ENCODE results near the gene PTPN6. TPM values are rescaled to one million over a fixed set of nuclear protein-coding genes. Genes with fewer than 3 reads are reported as not detected.

The PTPN6 gene
- total and polyA plus RNA-seq, 2 of the 13 experiments (the other 11 are each of a cell fraction or from before 2014, with no cell fraction given), result 10.5 to 10.6 TPM

- TF ChIP-seq HOXA9 (CRISPR knock-in tag; IDR thresholded peaks at IDR 0.05; ENCODE audit: borderline replicate concordance), result no peak
- no peak for TF ChIP-seq SKIL (CRISPR knock-in tag; IDR thresholded peaks at IDR 0.05; ENCODE audit: borderline replicate concordance)
- peak; percentile 91 for TF ChIP-seq CREB1 (IDR thresholded peaks at IDR 0.05)
- TF ChIP-seq CREB1 (CRISPR knock-in tag; IDR thresholded peaks at IDR 0.05), result peak; percentile 97
- no peak; the same call in 1 of the 2 replicates for TF ChIP-seq SIX4 (CRISPR knock-in tag; IDR thresholded peaks at IDR 0.05)
- TF ChIP-seq ZBTB42 (CRISPR knock-in tag; IDR thresholded peaks at IDR 0.05), result peak; percentile 26; the same call in 1 of the 2 replicates
- TF ChIP-seq ARID5B (CRISPR knock-in tag; IDR thresholded peaks at IDR 0.05), result peak; percentile 63
- peak; percentile 94; the same call in 1 of the 2 replicates for TF ChIP-seq CBX5 (CRISPR knock-in tag; IDR thresholded peaks at IDR 0.05; ENCODE audit: borderline replicate concordance)
- peak; percentile 85 for TF ChIP-seq MXD4 (CRISPR knock-in tag; IDR thresholded peaks at IDR 0.05)
- peak; percentile 86 for TF ChIP-seq ZNF563 (CRISPR knock-in tag; IDR thresholded peaks at IDR 0.05)
- TF ChIP-seq MXD3 (CRISPR knock-in tag; IDR thresholded peaks at IDR 0.05), result peak; percentile 93
- TF ChIP-seq TRIM22 (IDR thresholded peaks at IDR 0.05), result no peak
- no peak for TF ChIP-seq HMGA1 (CRISPR knock-in tag; conservative IDR thresholded peaks at IDR 0.05)
- TF ChIP-seq PAWR (CRISPR knock-in tag; IDR thresholded peaks at IDR 0.05; ENCODE audit: borderline replicate concordance), result no peak
- TF ChIP-seq ZNF530 (CRISPR knock-in tag; IDR thresholded peaks at IDR 0.05; ENCODE audit: low read depth), result no peak
- TF ChIP-seq MBD4 (IDR thresholded peaks at IDR 0.05; ENCODE audit: borderline replicate concordance, low read length), result no peak
- TF ChIP-seq ETV5 (CRISPR knock-in tag; IDR thresholded peaks at IDR 0.05; ENCODE audit: borderline replicate concordance), result peak; percentile 80
- peak; percentile 81 for TF ChIP-seq YY1 (IDR thresholded peaks at IDR 0.05; ENCODE audit: insufficient read depth, insufficient replicate concordance, low read depth, low read length)
- no peak for TF ChIP-seq ZNF570 (CRISPR knock-in tag; IDR thresholded peaks at IDR 0.05; ENCODE audit: borderline replicate concordance)
- no peak for TF ChIP-seq NFE2 (CRISPR knock-in tag; IDR thresholded peaks at IDR 0.05)
- peak; percentile 98 for TF ChIP-seq ZMAT3 (CRISPR knock-in tag; conservative IDR thresholded peaks at IDR 0.05)
- peak; percentile 67; the same call in 1 of the 2 replicates for TF ChIP-seq ZNF232 (CRISPR knock-in tag; IDR thresholded peaks at IDR 0.05; ENCODE audit: borderline replicate concordance)
- no peak for TF ChIP-seq ZNF775 (CRISPR knock-in tag; IDR thresholded peaks at IDR 0.05; ENCODE audit: borderline replicate concordance)
Measured at GRCh38 chr12:6937481-6938352, 13.4 kb upstream of the PTPN6 start (continued).
